Loucy (cell line): ENCODE results near the gene HSF5.

Source experiments
- CTCF ChIP-seq: fragments of 200-600 bp; sonication (generic); conservative IDR thresholded peaks from 2 replicates; pipeline ENCODE4 v1.5.1; 2014; ENCODE audit warnings: mild to moderate bottlenecking, antibody characterized with exemption, low read length
- EZH2phosphoT487 ChIP-seq: fragments of 200-600 bp; IDR thresholded peaks from 2 replicates; pipeline ENCODE4 v1.6.1; 2018; ENCODE audit warnings: antibody characterized with exemption, mild to moderate bottlenecking, moderate library complexity, borderline replicate concordance

DNA sequence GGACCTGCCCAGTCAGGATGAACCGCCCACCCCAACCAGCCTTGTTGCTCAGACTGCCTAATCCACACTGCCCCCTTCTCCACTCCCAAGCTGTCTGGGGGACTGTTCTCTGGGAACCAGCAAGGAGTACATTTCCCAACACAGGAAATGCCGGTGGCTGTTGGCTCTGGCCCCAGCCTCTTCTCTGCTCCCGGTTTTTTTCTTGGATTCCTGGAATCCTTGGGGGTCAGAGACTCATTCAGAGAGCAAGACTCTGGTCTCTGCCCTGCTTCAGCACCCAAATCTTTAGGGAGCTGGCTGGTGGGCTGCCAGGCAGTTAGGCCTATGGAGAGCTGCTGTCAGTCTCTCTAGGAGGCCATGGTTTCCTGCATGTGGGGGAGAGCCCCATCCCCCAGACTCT lies 37.0 kb upstream of the HSF5 start:
- TF ChIP-seq CTCF (no peak), EZH2phosphoT487 (no peak)
